OCI-LY3 (cell line): ENCODE measurements around the gene PPEF1.

Experiments used
- CTCF ChIP-seq: fragments of 200-600, 300-600 bp; sonication (generic); IDR thresholded peaks from 2 replicates; pipeline ENCODE4 v1.5.1; 2014; ENCODE audit warnings: antibody characterized with exemption, low read length, low read depth
- EZH2phosphoT487 ChIP-seq: fragments of 200-600 bp; shearing (Covaris generic); IDR thresholded peaks from 2 replicates; pipeline ENCODE4 v1.6.1; 2018; ENCODE audit warnings: antibody characterized with exemption, mixed run types, low read depth

- TF ChIP-seq CTCF, result no peak
- TF ChIP-seq EZH2phosphoT487, result no peak
These were observed 31.4 kb upstream of the PPEF1 start for GRCh38 chrX:18676050-18676449.
